ENCODE results near the gene MYLK3. TPM values are rescaled to one million over a fixed set of nuclear protein-coding genes. Genes with fewer than 3 reads are reported as not detected.

Gene MYLK3
- total RNA-seq, 1 donor from 2014 or later, result 0.44 TPM

DNA sequence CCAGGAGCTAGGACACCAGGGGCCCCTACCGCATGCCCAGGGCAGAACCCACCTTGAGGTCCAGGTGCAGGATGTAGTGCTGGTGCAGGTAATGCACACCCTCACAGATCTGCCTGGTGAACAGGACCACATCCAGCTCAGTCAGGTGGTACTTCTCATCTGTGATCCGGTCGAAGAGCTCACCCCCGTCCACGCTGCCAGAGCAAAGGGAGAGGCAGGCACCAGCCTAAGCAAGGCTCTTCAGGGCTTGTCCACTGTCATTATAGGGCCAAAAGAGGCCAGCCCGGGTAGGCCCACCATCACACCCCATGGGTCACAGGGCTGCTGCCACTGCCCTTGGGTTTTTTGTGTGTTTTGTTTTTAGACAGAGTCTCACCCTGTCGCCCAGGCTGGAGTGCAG, 21.0 kb downstream of the MYLK3 start:
- no peak for DNase-seq (ENCODE audit: low spot score)

DNA sequence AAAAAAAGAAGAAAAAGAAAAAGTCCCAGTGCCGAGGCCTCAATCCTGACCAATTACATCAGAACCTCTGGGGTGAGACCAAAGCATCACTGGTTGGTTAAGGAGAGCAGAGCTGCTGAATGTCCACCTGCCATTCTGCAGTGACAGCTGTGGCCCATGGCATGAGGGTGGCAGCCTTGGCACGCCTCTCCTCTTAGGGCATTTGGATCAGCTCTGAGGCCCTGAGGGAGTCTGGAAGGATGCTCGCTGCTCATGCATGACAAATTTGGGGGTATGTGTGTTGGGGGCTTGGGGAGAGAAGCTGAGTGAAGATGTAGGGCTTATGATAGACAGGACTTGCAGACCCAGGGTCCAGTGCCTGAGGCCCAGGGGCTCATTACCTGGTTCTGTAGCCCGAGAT, 26.3 kb downstream of the MYLK3 start:
- no peak for DNase-seq (ENCODE audit: low spot score)

DNA sequence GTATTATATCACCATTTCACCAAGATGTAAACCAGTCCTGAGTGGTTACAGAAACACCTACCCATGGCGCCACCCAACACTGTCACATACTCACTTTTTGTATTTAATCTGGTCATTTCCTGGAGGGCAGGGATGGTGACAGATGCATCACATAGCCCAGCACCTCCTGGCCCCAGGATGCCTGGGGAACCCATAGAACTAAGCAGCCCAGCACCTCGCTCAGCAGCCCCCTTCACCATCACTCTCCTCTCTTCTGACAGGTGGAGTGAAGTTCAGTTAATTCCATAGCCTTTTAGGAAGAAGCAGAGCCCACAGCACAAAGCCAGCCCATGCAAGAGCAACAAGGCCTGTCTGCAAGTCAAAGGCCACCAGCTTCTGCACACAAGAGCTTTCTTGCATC, 27.5 kb downstream of the MYLK3 start:
- no peak for DNase-seq (ENCODE audit: low spot score)

DNA sequence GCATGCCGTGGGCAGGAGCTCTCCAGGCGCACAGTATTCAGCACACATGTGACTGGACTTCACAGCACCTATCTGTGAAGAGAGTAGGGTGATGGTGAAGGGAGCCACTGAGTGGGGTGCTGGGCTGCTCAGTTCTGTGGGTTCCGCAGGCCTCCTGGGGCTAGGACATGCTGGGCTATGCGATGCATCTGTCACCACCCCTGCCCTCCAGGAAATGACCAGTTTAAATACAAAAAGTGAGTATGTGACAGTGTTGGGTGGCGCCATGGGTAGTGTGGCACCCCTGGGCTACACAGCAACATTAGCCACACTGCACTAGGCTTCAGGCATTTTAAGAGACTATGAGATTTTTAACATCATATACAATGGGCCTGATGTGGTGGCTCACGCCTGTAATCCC, 28.6 kb downstream of the MYLK3 start:
- DNase-seq (ENCODE audit: low spot score), result no peak

- DNase-seq (ENCODE audit: low spot score), result no peak
Observed at GRCh38 chr16:46718214-46718613, 29.9 kb downstream of the MYLK3 start.

- DNase-seq (ENCODE audit: low spot score), result no peak
Observed at GRCh38 chr16:46717692-46718091, 30.5 kb downstream of the MYLK3 start.

DNA sequence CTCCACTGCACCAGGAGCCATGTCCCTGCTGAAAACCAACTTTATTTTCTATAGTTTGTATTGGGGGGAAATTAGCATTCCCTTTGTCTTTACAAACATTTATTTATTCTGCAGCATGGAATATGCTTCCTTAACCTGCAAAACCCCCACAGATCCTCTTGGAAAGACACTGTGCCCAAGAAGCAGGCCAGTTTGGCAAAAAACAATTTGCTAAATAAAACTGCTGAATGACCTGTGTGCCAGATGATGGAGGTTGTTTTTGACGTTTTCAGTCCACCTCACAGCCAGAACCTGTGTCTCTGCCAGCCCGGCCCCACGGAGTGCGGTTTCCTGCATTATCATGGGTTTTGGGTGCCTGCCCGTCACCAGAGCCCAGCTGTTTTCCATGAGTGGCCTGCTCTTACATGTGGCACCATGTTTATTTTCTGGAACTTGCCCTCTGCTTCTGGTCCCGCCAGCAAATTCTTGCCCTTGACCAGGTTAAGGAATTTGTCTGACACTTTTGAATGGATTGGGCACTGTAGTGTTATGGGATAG, 32.3 kb downstream of the MYLK3 start:
- DNase-seq (ENCODE audit: low spot score), result no peak

GRCh38 chr16:46714797-46715591, 33.1 kb downstream of the MYLK3 start:
- DNase-seq (ENCODE audit: low spot score), result no peak

DNA sequence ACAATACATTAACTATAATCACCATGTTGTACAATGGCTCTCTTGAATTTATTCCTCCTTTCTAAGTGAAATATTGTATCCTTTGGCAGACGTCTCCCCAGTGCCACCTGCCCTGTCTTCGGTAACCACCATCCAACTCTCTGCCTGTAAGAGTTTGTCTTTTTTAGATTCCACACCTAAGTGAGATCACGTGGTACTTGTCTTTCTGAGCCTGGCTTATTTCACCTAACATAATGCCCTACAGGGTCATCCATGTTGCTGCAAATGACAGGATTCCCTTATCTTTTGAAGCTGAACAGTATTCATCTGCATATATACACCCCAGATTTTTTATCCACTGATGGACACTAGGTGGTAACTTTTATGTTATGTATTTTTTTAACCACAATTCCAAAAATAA, 34.5 kb downstream of the MYLK3 start:
- no peak for DNase-seq (ENCODE audit: low spot score)

- DNase-seq (ENCODE audit: low spot score), result no peak
Observed at GRCh38 chr16:46712911-46713310, 35.2 kb downstream of the MYLK3 start.

DNA sequence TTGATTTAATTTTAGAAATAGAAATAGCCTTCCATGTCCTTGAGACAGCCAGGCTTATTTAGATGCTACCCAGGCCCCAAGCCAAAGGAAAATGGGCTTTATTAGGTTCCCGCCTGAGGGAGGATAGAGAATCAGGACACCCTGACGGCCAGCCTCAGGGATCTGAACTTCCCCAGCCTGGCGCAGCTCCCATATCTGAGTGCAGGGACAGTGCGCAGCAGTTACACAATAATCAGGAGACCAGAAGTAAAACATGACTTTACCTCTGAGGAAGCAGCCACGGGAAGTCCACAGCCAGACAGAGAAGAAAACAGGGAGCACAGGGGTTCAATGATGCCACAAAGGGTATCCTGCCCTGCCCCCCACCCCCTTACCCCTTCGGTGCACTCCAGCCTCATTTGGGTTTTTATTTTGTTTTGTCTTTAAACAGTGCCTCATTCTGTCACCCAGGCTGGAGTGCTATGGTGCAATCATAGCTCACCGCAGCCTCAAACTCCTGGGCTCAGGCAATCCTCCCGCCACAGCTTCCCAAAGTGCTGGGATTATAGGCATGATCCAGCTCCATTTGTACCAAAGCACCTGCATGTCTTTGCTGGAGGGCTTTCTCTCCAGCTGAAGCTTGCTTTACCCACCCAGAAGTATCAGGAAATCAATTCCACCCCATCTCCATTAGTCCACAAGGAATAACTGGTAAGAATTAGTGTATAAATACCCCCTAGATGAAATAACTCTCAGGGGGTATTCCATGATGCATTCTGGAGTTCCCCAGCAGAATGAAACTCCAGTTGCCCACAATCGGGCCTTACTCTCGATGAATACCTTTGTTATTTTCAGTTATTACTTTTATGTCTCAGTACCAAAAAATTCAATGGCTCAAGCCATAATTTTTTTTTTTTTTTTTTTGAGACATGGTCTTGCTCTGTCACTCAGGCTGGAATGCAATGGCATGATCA, 36.8 kb downstream of the MYLK3 start:
- no peak for DNase-seq (ENCODE audit: low spot score)

DNA sequence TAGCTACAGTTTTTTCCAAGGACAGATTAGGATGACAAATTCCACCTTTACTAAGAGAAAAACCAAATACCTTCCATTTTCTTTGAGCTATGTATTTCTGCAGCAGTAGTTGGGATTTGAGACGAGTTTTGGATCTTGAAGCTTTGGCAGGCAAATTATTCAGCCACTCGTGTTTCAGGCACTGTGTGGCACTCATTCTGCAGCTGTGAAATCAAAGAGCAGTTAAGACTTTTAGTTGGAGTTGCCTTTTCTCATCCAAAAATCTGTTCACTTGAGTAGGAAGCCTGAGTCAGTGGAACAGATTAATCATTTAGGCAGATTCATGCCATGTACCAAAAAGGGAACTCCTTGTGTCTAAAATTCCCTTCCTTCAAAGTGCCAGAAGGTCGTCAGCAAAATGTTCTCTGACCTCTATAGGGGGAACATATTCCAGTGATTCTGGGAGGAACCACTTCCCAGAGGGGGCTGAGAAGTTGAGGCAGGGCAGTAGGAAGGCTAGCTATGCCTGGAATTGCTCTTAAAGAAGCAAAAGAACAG, 38.6 kb downstream of the MYLK3 start:
- no peak for DNase-seq (ENCODE audit: low spot score)

DNA sequence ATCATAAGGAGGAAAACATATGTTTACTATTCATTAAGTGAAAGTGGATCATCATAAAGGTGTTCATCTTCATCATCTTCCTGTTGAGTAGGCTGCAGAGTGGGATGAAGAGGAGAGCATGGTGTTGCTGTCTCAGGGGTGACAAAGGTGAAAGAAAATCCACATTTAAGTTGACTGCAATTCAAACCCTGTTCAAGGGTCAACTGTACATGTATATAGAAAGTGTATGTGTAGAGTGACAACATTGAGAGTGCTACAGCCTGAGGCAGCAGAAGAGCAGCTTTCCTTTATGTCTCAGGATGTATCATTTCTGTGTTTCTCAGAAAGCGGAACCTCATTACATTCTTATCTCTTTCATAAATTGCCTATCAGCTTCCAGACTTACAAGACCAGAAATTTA, 41.5 kb downstream of the MYLK3 start:
- no peak for DNase-seq (ENCODE audit: low spot score)

DNA sequence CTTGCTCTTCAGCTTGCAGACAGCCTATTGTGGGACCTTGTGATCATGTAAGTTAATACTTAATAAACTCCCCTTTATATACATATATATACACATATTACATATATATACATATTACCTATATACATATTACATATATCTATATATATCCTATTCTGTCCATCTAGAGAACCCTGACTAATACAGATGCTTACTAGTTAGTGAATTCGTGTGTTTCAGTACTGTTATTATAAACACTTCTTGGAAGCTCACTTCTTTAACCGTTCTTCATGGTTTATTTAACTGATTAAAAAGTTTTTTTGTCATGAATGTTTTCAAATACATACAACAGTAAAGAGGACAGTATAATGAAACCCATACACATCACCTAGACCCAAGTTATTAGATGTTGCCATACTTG, 46.1 kb downstream of the MYLK3 start:
- DNase-seq (ENCODE audit: low spot score), result no peak

- no peak for DNase-seq (ENCODE audit: low spot score)
Observed at GRCh38 chr16:46701615-46702014, 46.5 kb downstream of the MYLK3 start.

- no peak for DNase-seq (ENCODE audit: low spot score)
Observed at GRCh38 chr16:46700048-46700447, 48.1 kb downstream of the MYLK3 start.

DNA sequence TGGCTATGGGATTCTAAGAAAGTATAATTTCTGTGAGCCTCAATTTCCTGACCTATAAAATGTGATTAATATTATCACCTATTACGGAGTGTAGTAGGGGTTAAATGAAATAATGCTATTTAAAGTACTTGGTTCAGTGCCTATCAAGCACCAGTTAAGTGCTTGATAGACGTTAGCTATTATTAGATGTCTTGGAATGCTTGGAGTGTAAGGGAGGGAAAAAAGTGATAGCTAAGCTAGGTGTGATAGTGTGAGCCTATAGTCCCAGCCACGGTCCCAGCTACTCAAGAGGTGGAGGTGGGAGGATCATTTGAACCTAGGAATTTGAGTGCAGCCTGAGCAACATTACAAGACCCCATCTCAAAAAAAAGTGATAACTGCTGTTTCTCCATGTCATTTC, 51.2 kb downstream of the MYLK3 start:
- no peak for DNase-seq (ENCODE audit: low spot score)

DNA sequence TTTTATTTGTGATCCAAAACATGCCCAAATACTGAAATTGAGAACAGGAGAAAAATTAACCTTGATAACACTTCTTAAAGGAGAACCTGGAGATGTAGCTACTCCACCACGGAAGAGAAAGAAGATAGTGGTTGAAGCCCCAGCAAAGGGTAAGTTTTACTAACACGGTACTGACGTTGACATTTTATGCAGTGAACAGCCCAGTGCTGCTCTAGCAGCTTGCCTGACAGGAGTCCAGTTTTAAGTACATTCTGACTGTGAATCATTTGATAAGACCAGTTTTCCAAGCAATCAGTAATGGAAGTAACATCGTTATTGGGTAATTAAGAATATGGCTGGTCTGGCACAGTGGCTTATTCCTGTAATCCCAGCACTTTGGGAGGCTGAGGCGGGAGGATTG, 52.2 kb downstream of the MYLK3 start:
- DNase-seq (ENCODE audit: low spot score), result no peak

DNA sequence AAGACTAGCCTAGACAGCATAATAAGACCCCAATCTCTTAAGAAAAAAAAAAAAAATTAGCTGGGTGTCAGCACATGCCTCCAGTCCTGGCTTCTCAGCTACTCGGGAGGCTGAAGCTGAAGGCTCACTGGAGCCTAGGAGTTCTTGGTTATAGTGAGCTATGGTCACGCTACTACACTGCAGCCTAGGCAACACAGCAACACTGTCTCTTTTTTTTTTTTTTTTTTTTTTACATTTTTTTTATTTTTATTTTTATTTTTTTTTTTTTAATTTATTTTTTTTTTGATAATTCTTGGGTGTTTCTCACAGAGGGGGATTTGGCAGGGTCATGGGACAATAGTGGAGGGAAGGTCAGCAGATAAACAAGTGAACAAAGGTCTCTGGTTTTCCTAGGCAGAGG, 54.5 kb downstream of the MYLK3 start:
- DNase-seq (ENCODE audit: low spot score), result no peak

DNA sequence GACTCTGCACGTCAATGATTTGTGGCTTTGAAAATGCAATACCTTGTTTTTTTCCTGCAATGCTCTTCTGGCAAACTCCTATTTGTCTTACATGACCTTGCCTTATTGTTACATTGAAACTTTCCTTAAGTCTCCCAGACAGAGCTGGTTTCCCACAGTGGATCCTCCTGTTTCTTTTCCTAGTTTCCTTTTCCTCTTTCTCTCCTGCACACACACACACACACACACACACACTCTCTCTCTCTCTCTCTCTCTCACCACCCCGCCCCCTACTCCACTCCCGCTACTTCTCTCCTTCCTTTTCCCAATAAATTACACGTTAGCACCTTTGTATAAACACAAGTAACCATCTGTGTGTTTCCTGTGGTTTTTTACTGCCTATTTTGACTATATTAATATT, 56.4 kb downstream of the MYLK3 start:
- DNase-seq (ENCODE audit: low spot score), result no peak

- no peak for DNase-seq (ENCODE audit: low spot score)
Observed at GRCh38 chr16:46690281-46691178, 57.6 kb downstream of the MYLK3 start.
